ENCODE results near the gene SLC29A2.

SLC29A2 gene

DNA sequence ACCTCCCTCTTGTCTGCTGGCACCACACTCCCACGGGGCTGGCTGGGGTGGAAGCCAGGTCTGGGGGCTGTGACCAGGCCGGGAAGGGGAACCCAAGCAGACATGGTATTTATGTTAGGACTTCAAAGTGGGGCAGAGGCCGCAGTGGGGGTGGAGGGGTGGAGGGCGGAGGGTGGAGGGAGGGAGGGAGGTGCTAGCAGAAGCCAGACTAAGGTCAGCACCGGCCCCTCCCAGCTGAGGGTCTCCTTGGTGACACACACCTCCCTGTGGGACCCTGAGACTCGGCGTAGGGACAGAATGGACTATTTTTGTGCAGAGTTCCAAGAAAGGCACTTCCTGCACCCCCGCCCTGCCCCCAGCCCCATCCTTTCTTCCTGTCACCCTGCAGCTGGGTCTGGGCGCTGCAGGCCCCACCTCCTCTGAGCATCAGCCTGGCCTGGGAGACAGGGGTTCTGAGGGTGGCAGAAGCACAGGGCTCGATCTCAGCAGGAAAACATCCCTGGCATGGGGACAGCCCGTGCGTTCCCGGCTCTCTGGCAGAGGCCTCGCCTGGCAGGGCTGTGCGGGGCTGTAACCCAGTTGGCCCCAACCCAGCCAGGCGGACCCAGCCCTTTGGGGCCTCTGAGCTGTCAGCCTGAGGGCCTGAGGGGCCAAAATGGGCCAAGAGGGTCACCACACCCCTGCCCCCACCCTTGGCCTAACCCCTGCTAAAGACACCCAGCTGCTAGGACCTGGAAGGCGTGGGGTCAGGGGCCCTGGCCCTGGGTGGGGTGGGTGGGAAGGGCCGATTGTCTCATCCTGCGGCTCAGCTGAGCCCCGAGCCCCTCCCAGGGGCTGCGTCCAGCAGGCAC is 45.1 kb downstream of the SLC29A2 start:
- TF ChIP-seq GATA3 (IDR thresholded peaks at IDR 0.05; ENCODE audit: low read depth, low read length) (no peak), GATA2 (IDR thresholded peaks at IDR 0.05; ENCODE audit: low read depth, low read length) (no peak)

DNA sequence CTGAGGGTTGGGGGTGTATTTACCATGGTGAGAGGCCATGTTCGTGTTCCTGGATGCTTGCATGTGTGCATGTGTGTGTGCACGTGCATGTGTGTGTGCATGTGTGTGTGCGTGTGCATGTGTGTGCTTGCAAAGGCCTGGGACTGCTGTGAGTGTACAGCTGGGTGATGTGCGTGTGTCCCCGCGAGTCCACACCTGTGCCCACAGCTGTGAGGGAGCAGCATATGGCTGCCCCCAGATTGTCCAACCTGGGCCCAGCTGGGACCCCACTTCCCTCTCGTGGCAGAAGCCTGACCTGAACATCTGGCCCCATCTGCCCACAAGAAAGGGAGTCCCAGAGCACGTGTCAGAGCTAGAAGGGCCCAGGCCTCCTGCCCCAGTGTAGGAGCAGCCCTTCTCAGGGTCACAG is 46.3 kb downstream of the SLC29A2 start:
- TF ChIP-seq GATA2 (IDR thresholded peaks at IDR 0.05; ENCODE audit: low read depth, low read length) (no peak), GATA3 (IDR thresholded peaks at IDR 0.05; ENCODE audit: low read depth, low read length) (no peak)

DNA sequence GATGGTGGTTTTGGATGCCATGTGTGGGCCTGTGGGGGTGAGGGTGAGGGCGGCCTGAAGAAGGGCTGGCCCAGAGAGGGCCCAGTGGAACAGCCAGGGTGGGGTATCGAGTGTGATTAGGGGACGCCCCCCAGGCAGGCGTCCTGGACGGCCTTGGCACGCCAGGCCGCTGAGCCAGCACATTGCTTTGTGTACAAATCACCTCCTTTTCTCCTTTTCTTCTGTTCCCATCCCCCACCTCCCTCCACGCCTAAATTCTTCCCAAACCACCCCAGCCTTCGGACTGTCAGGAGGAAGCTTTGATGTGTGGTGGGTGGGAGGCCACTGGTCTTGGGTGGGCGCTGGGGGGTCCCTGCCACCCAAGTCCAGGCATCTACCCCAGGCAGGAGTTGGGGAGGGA is 46.9 kb downstream of the SLC29A2 start:
- TF ChIP-seq GATA2 (IDR thresholded peaks at IDR 0.05; ENCODE audit: low read depth, low read length), result no peak
- no peak for TF ChIP-seq GATA3 (IDR thresholded peaks at IDR 0.05; ENCODE audit: low read depth, low read length)

GRCh38 chr11:66323684-66324083 is 47.9 kb downstream of the SLC29A2 start:
- no peak for TF ChIP-seq GATA3 (IDR thresholded peaks at IDR 0.05; ENCODE audit: low read depth, low read length)
- no peak for TF ChIP-seq GATA2 (IDR thresholded peaks at IDR 0.05; ENCODE audit: low read depth, low read length)

DNA sequence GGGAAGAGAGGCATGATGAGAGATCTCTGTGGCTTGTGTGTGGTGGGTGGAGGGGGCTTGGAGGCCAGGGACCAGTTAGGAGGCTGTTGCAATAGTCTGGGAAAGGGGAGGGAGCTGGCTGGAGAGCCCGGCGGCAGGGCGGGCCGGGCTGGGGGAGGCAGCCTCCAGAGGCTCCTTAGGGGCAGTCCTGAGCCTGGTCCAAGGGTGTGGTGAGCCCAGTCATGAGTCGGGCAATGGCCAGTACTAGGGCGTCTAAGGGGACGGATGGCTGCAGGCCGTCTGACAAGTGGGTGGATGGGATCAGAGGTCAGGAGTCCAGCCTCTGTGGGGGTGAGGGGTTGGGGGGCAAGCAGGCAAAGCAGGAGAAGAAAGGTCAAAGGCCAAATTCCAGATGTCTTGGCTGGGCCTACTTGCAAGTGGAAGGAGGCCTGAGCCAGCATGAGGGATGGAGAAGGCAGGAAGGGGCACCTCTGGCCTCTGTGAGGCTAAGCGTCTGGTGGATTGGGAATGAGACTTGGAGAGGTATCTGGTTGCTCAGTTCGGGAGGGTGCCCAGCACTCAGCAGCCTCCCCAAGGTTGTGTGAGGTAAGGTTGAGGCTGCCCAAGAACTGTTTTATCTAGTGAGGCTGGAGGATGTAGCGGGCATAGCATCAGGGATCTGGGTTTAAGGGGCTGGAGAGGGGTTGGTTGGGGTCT is 48.7 kb downstream of the SLC29A2 start:
- TF ChIP-seq GATA3 (IDR thresholded peaks at IDR 0.05; ENCODE audit: low read depth, low read length) (no peak), GATA2 (IDR thresholded peaks at IDR 0.05; ENCODE audit: low read depth, low read length) (no peak)

GRCh38 chr11:66321606-66322005 is 50.0 kb downstream of the SLC29A2 start:
- TF ChIP-seq GATA2 (IDR thresholded peaks at IDR 0.05; ENCODE audit: low read depth, low read length) (no peak), GATA3 (IDR thresholded peaks at IDR 0.05; ENCODE audit: low read depth, low read length) (no peak)

DNA sequence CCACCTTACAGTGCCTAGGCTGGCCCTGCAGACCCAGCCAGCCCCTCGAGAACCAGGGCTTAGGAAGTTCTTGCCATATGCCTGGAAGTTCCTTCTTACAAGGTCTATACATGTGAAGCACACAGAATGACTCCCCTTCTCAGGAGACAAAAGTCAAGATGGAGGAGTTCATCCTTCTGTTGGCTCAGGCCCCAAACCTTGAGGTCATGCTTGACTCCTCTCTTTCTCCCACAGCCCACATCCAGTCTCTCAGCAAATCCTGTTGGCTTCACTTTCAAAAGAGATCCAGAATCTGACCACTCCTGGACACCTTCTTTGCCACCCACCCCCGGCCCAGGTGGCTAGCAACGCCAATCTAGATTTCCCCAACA is 53.0 kb downstream of the SLC29A2 start:
- TF ChIP-seq GATA2 (IDR thresholded peaks at IDR 0.05; ENCODE audit: low read depth, low read length) (no peak), GATA3 (IDR thresholded peaks at IDR 0.05; ENCODE audit: low read depth, low read length) (no peak)

DNA sequence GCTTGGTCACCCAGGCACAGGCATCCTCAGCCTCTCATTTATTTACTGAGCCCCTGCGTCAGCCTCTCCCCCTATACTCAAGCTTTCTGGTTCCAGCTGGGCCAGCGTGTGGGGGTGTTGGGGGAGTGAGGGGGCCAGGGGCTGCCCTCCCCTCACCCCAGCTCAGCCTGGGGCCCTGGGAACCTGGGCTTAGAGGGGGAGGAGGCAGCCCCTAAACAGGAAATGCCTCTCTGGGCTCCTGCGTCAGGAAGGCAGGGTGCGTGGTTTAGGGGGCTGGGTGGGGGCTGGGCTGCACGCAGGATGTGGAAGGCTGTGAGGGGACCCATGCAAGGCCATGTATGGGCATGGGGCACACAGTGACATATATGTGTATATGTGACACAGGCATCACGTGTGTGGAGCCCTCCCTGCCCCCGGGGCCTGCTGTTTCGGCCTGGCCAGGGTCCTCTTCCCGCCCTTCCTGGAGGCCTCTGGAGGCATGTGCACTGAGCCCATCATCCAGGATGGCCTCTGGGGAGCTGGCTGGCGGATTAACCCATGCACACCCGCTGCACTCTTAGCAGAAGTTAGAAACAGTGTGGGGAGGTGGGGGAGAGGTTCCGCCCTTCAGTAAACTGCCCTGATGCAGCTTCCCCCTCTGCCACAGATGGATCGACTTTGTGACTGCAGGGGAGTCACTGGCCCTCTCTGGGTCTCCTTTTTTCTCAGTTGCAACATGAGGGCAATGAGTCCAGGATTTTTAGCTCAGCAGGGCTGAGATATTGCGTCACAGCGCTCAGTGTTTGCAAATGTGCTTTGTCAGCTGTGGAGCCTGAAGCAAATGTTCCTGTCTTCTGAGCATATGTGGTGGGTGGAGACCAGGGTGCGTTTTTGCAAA is 53.6 kb downstream of the SLC29A2 start:
- TF ChIP-seq GATA3 (IDR thresholded peaks at IDR 0.05; ENCODE audit: low read depth, low read length) (no peak), GATA2 (IDR thresholded peaks at IDR 0.05; ENCODE audit: low read depth, low read length) (no peak)

DNA sequence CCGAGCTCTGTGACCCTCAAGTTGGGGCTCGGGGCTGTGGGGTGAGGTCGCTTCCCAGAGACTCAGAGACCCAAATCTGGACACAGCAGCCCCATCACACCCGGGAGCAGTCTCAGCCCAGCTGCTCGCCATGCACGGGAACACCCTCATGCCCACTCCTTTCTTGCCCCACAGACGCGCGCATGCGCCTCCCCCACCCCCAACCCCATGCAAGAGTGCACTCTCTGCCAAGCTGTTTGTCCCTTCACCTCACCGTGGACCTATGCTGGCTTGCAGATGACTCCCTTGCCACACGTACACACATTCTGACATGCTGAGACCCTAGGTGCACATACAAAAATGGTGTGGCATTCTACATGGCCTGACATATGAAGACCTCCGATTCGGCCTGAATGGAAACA is 54.2 kb downstream of the SLC29A2 start:
- TF ChIP-seq GATA2 (IDR thresholded peaks at IDR 0.05; ENCODE audit: low read depth, low read length) (no peak), GATA3 (IDR thresholded peaks at IDR 0.05; ENCODE audit: low read depth, low read length) (no peak)

- TF ChIP-seq GATA2 (IDR thresholded peaks at IDR 0.05; ENCODE audit: low read depth, low read length) (no peak), GATA3 (IDR thresholded peaks at IDR 0.05; ENCODE audit: low read depth, low read length) (no peak)
Observed at GRCh38 chr11:66316849-66317251, 54.7 kb downstream of the SLC29A2 start, which contains the start of gene CD248. Gene CD248 (minus strand): TSS chr11:66317044. CDS start chr11:66317027, 17 bp downstream.

GRCh38 chr11:66315921-66316811 is 55.4 kb downstream of the SLC29A2 start:
- TF ChIP-seq GATA3 (IDR thresholded peaks at IDR 0.05; ENCODE audit: low read depth, low read length) (no peak), GATA2 (IDR thresholded peaks at IDR 0.05; ENCODE audit: low read depth, low read length) (no peak)

GRCh38 chr11:66315498-66315885 is 56.1 kb downstream of the SLC29A2 start:
- no peak for TF ChIP-seq GATA2 (IDR thresholded peaks at IDR 0.05; ENCODE audit: low read depth, low read length)
- TF ChIP-seq GATA3 (IDR thresholded peaks at IDR 0.05; ENCODE audit: low read depth, low read length), result no peak

Data from SH-SY5Y (cell line).